Mucosa of descending colon (tissue), 3 donors: ENCODE results near the gene COL8A1. TPM values are rescaled to one million over a fixed set of nuclear protein-coding genes. Genes with fewer than 3 reads are reported as not detected.

Experiments used
- ATAC-seq: fragments of 200-7000 bp; cut with Tn5 transposase; one replicate; pipeline ENCODE4 v1.9.1; 2020; ENCODE audit warnings: mild to moderate bottlenecking, moderate library complexity
- DNase-seq, 3 donors: peaks; one replicate each; pipeline ENCODE4 v3.0.0-alpha.2; 2020
- H3K36me3 ChIP-seq: fragments of 200-600 bp; one replicate; pipeline ENCODE4 v1.8.0; 2021; ENCODE audit warnings: low read depth, mild to moderate bottlenecking
- H3K4me1 ChIP-seq: fragments of 200-600 bp; one replicate; pipeline ENCODE4 v1.8.0; 2021; ENCODE audit warnings: low read depth, mild to moderate bottlenecking
- H3K4me3 ChIP-seq: fragments of 200-600 bp; one replicate; pipeline ENCODE4 v1.8.0; 2021; ENCODE audit warnings: mild to moderate bottlenecking
- H3K9me3 ChIP-seq: fragments of 200-600 bp; one replicate; pipeline ENCODE4 v1.8.0; 2021; ENCODE audit warnings: mild to moderate bottlenecking
- intact Hi-C, 2 donors: fragments of 100-400 bp; cut with DNase I in 1 of 2; cut with micrococcal nuclease in 1 of 2; formaldehyde crosslinking; loops; one replicate each; pipeline versions ENCODE4 v1.11.0 to v1.11.1; 2022; cut with DNase I, micrococcal nuclease
- total RNA-seq, 3 donors: library from RNA; stranded (reverse); fragmentation: NEBNext Ultra II Directional in 2 of 3; extraction: Animal tissue kit (Norgen Biotek cat#: 25700) in 2 of 3; gene quantifications; one replicate each; pipeline versions ENCODE4 v1.2.1 to v1.2.4, GENCODE V29; 2021 to 2023
- TF ChIP-seq, protein P1 (sequence below): fragments of 200-600 bp; IDR thresholded peaks from one replicate; pipeline ENCODE4 v1.8.0; 2022; ENCODE audit warnings: antibody characterized with exemption, mild to moderate bottlenecking
- donor health status: DM: no; HTN: no; CAD: no; lungs with moderate emphysema.
- donor health status: DM: no; HTN: no; CAD: no.
- donor health status: DM: no; HTN: yes; CAD: no.

Gene COL8A1
- total RNA-seq, 3 donors from 2014 or later = 0.75 to 7.6 (median 3.8) TPM

DNA sequence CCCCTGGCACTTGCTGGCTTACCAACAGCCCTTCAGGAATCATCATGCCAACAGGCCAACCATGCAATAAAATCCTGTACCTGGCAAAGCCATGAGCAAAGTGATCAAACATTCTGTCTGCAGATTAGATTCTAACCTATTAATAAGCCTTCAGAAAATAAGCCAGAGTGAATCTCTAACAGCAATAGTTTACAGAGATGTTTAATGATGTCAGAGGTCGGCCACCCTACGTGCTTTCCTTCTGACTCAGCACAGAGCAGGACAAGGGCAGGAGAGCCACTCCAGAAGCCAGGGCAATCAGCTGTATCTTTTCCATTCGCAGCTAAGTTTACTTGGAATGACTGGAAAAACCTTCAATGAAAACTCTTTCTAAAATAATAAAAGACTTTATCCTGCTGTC lies 13.1 kb downstream of the COL8A1 start:
- peak; percentile 64 for ATAC-seq
- no peaks in the 10 kb centered on the region for H3K4me1 ChIP-seq
- intact Hi-C loops = no loop called here

DNA sequence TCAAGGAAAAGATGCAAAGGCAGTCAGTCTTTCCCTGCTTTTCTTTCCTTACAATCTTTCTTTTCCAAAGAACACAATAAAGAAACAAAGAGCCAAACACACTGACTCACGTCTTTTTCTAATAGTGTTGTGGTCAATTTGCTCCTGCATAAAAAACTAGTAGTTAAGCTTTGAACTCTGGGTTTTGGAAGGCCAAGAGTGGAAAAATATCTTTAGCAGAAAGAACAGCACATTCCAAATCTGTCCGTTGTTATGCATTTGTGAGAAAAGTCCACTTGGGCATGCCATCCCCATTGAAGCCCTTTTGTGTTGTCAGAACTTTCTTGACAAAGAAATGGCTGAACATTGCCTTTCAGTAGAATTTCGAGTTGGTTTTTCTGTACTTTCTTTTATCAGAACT lies 18.2 kb downstream of the COL8A1 start:
- no peaks in the 10 kb centered on the region for H3K36me3 ChIP-seq
- TF ChIP-seq, protein P1, sequence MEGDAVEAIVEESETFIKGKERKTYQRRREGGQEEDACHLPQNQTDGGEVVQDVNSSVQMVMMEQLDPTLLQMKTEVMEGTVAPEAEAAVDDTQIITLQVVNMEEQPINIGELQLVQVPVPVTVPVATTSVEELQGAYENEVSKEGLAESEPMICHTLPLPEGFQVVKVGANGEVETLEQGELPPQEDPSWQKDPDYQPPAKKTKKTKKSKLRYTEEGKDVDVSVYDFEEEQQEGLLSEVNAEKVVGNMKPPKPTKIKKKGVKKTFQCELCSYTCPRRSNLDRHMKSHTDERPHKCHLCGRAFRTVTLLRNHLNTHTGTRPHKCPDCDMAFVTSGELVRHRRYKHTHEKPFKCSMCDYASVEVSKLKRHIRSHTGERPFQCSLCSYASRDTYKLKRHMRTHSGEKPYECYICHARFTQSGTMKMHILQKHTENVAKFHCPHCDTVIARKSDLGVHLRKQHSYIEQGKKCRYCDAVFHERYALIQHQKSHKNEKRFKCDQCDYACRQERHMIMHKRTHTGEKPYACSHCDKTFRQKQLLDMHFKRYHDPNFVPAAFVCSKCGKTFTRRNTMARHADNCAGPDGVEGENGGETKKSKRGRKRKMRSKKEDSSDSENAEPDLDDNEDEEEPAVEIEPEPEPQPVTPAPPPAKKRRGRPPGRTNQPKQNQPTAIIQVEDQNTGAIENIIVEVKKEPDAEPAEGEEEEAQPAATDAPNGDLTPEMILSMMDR = no peak
- H3K4me3 ChIP-seq = no peak overlapping the region
- intact Hi-C loops = no loop called here
- no peaks in the 10 kb centered on the region for H3K4me1 ChIP-seq
- ATAC-seq = no peak
- no peak for DNase-seq
- no peaks in the 10 kb centered on the region for H3K9me3 ChIP-seq

More for the DNA sequence above, 13.1 kb downstream of the COL8A1 start:
- Histone ChIP-seq H3K4me3 (no peak overlapping the region), H3K36me3 (no peaks in the 10 kb centered on the region), H3K9me3 (no peaks in the 10 kb centered on the region)
- TF ChIP-seq, protein P1 = no peak
- peak in 1 of 3 donors; percentile 33 for DNase-seq

DNA sequence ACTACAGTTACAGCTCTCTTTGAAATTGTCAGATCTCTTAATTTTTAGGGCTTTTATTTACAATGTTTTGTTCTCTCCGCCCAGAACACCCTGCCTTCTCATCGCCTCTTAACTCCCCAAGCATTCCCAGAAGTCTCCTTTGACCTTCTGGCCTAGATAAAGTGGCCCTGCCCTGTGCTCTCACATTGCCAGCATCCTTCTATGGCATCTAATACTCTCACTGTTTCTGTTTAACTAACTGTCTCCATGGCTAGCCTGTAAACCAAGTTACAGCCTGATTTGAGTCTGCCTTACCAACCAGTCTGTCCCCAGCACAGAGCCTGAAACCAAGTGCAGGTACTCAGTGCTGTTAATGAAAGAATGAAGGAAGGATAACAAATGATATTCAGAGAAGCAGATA lies 19.9 kb downstream of the COL8A1 start:
- H3K4me1 ChIP-seq = no peaks in the 10 kb centered on the region
- H3K4me3 ChIP-seq = no peak overlapping the region
- no peaks in the 10 kb centered on the region for H3K9me3 ChIP-seq
- no peaks in the 10 kb centered on the region for H3K36me3 ChIP-seq
- ATAC-seq = no peak
- intact Hi-C loops = no loop called here
- TF ChIP-seq, protein P1 = no peak
- DNase-seq = no peak

DNA sequence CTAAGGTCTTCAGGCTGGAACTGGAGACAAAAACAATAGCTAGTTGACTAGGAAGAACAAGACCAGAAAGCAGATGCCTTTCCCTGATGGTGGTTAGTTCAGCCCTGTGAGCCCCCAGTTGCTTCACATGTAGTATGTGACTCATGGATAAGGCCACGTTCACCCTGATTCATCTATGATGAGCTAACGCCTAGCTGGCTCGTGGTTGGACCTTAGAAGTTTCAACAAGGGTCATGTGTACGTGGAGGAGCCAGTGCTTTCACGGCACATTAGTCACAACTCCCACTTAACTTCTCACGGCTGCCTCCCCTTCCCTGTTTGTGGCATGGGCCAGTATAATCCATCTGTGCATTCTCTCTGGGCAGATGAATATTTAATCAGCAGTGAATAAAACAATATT lies 20.6 kb downstream of the COL8A1 start:
- TF ChIP-seq, protein P1 = no peak
- intact Hi-C loops = no loop called here
- H3K9me3 ChIP-seq = no peaks in the 10 kb centered on the region
- ATAC-seq (peak; percentile 33), DNase-seq (no peak)
- H3K4me3 ChIP-seq = no peak overlapping the region
- no peaks in the 10 kb centered on the region for H3K4me1 ChIP-seq
- no peaks in the 10 kb centered on the region for H3K36me3 ChIP-seq

DNA sequence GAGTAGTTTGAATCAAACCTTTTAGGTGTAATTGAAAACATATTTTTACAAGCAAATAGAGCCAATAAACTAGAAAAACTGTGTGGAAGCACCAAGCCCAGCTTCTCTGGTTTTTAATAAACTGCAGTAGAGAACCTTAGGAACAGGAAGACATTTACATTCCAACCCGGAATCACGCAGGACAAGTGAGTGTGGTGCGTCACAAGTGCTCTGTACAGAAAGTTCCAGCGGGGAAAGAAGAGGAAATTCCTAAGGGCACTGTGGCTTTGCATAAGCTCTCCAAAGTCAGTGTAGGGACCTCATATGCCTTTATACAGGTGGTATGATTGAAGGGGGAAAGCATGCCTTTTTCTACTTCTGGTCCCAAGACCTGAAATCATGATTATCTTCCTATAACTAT lies 21.6 kb downstream of the COL8A1 start:
- intact Hi-C loops = no loop called here
- TF ChIP-seq, protein P1 = no peak
- no peaks in the 10 kb centered on the region for H3K36me3 ChIP-seq
- DNase-seq (no peak), ATAC-seq (no peak)
- no peak overlapping the region for H3K4me3 ChIP-seq
- no peaks in the 10 kb centered on the region for H3K9me3 ChIP-seq
- H3K4me1 ChIP-seq = no peaks in the 10 kb centered on the region
